ENCODE measurements around the gene JADE2. TPM values are rescaled to one million over a fixed set of nuclear protein-coding genes. Genes with fewer than 3 reads are reported as not detected.

JADE2 gene
- total and polyA plus RNA-seq, 2 of the 8 experiments (the other 6 are each of a cell fraction or from before 2014, with no cell fraction given) = 19.2 to 55.8 TPM

DNA sequence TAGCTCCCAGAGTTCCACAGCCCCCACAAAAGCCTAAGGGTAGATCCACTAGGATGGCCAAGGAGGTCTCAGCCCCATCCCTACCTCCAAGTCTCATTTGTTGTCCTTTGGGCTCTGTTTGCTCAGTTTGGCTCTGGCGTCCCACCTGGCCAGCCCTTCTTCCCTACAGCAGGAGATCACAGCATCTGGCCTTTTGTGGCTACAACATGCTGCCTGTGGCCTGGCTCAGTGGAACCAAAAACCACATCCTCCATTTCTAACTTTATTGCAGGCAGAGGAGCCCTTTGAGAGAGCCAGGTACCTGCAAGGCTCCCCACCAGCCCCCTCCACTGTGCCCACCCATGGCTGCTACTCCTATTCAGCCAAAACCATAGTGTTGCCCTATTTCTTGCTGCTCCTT is 11.4 kb downstream of the JADE2 start:
- no peak overlapping the region for H3K4me3 ChIP-seq (ENCODE audit: extremely low read depth in 1 of 4, insufficient read depth in 2 of 4, low read depth in 3 of 4, low read length in 4 of 4)
- peak overlapping the region; percentile 15 for H2BK5ac ChIP-seq (ENCODE audit: low read depth, low read length)
- no peak overlapping the region for H3K23ac ChIP-seq (ENCODE audit: insufficient read length)
- no peak overlapping the region for H4K5ac ChIP-seq (ENCODE audit: insufficient read length, low read depth, low read length)
- H3K14ac ChIP-seq (ENCODE audit: insufficient read length) = no peak overlapping the region
- peaks cover 4 to 43% (median 10%) of the 10 kb centered on the region in 4 experiments; a peak in 6 of 8 replicates for H3K36me3 ChIP-seq (ENCODE audit: control insufficient read depth in 2 of 4, insufficient read depth in 4 of 4, low read length in 3 of 4)
- H3K79me2 ChIP-seq (ENCODE audit: control insufficient read depth in 1 of 2, insufficient read depth in 2 of 2, low read length in 2 of 2) = peaks cover 5 to 61% of the 10 kb centered on the region in 2 experiments; a peak in 3 of 4 replicates
- no peak overlapping the region for H3K4ac ChIP-seq (replicated peaks; ENCODE audit: insufficient read length, low read depth, low read length)
- FAIRE-seq = no peak
- no peak overlapping the region for H3K4me2 ChIP-seq (ENCODE audit: insufficient read depth in 1 of 2, low read depth in 2 of 2, low read length in 2 of 2)
- no peak overlapping the region for H2AFZ ChIP-seq (ENCODE audit: low read length)
- POLR2A ChIA-PET (ENCODE audit: partially characterized antibody) = interaction anchor here (1.4 to 2.7 kb wide), 2 partner anchors 9 to 13 kb away, joined by 5 to 13 read pairs; no protein-coding TSS in a partner anchor
- H3K9ac ChIP-seq (replicated peaks in 1 of 4; ENCODE audit: extremely low read depth in 1 of 4, low read depth in 3 of 4, low read length in 3 of 4) = no peak overlapping the region
- H3K27ac ChIP-seq (ENCODE audit: low read depth, low read length) = no peak overlapping the region
- H2BK20ac ChIP-seq (ENCODE audit: low read length) = no peak overlapping the region
- H4K91ac ChIP-seq (replicated peaks; ENCODE audit: insufficient read length, low read length) = no peak overlapping the region
- CTCF ChIA-PET (ENCODE audit: partially characterized antibody) = interaction anchor here (1.0 to 2.1 kb wide), 7 partner anchors 8 to 126 kb away, joined by 3 to 6 read pairs (median 4); partner anchors contain the start of gene CDKN2AIPNL
- H4K20me1 ChIP-seq (replicated peaks in 1 of 2; ENCODE audit: control insufficient read depth in 1 of 2, insufficient read depth in 2 of 2, low read length in 2 of 2) = peaks cover 0 to 1% of the 10 kb centered on the region in 2 experiments
- no peak for DNase-seq (ENCODE audit: low read depth in 1 of 2, low spot score in 2 of 2)
- H3K23me2 ChIP-seq (ENCODE audit: low read depth, low read length) = no peaks in the 10 kb centered on the region
- no peak overlapping the region; the same call in 1 of the 2 replicates for H3K18ac ChIP-seq (ENCODE audit: extremely low read depth, low read length)
- no peak overlapping the region for H3K56ac ChIP-seq (replicated peaks; ENCODE audit: insufficient read length, low read depth, low read length)
- H4K8ac ChIP-seq (ENCODE audit: extremely low read depth, insufficient read depth, low read length) = no peak overlapping the region
- peaks cover 7 to 41% (median 17%) of the 10 kb centered on the region in 4 experiments for H3K4me1 ChIP-seq (replicated peaks in 1 of 4; ENCODE audit: control insufficient read depth in 3 of 4, insufficient read depth in 4 of 4, low read length in 3 of 4)
- no peaks in the 10 kb centered on the region for H3K27me3 ChIP-seq (replicated peaks in 1 of 4; ENCODE audit: control insufficient read depth in 3 of 4, extremely low read depth in 1 of 4, insufficient read depth in 3 of 4, low read length in 3 of 4)
- no peak overlapping the region for H2BK12ac ChIP-seq (ENCODE audit: low read depth, low read length)
- H2AK5ac ChIP-seq (ENCODE audit: low read depth, low read length) = no peak overlapping the region
- H3K79me1 ChIP-seq (ENCODE audit: low read depth, low read length) = peaks cover 34% of the 10 kb centered on the region
- no peak overlapping the region for H2BK120ac ChIP-seq (replicated peaks; ENCODE audit: low read depth, low read length)
- H3K9me3 ChIP-seq (ENCODE audit: insufficient read depth in 2 of 2, low read depth in 1 of 2, low read length in 1 of 2) = no peaks in the 10 kb centered on the region
- H2BK15ac ChIP-seq (ENCODE audit: low read length) = no peak overlapping the region
- 56% methylated on average over 1 of the region's 1 CpG; no CpG with 5 or more reads in 1 of the 2 experiments for WGBS, 2 experiments (ENCODE audit: extremely low coverage in 1 of 2, insufficient coverage in 1 of 2, insufficient read length in 1 of 2, insufficient replicate concordance in 2 of 2, low coverage in 1 of 2, low lambda C conversion rate in 2 of 2, missing lambda C conversion rate in 1 of 2)
- TF ChIP-seq GABPA (IDR thresholded peaks at IDR 0.05; ENCODE audit: borderline replicate concordance, insufficient read depth, low read length) (no peak), SIRT6 (IDR thresholded peaks at IDR 0.05; ENCODE audit: low read length) (no peak), CREB1 (IDR thresholded peaks at IDR 0.05) (no peak), SAP30 (IDR thresholded peaks at IDR 0.05; ENCODE audit: insufficient read depth, insufficient replicate concordance, low read length) (no peak), FOSL1 (IDR thresholded peaks at IDR 0.05; ENCODE audit: insufficient read depth, low read depth, low read length) (no peak), TAF1 (IDR thresholded peaks at IDR 0.05; ENCODE audit: low read depth, low read length) (no peak), SP2 (IDR thresholded peaks at IDR 0.05; ENCODE audit: low read length) (no peak), JUND (IDR thresholded peaks at IDR 0.05; ENCODE audit: low read length) (no peak), BRCA1 (IDR thresholded peaks at IDR 0.05; ENCODE audit: low read depth, low read length) (no peak), CTBP2 (IDR thresholded peaks at IDR 0.05; ENCODE audit: borderline replicate concordance, insufficient read depth, insufficient read length, low read length) (no peak)
- TF ChIP-seq, protein P1, sequence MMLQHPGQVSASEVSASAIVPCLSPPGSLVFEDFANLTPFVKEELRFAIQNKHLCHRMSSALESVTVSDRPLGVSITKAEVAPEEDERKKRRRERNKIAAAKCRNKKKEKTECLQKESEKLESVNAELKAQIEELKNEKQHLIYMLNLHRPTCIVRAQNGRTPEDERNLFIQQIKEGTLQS (IDR thresholded peaks at IDR 0.05; ENCODE audit: insufficient read depth, low read depth, low read length) = no peak
- TF ChIP-seq, protein P2, sequence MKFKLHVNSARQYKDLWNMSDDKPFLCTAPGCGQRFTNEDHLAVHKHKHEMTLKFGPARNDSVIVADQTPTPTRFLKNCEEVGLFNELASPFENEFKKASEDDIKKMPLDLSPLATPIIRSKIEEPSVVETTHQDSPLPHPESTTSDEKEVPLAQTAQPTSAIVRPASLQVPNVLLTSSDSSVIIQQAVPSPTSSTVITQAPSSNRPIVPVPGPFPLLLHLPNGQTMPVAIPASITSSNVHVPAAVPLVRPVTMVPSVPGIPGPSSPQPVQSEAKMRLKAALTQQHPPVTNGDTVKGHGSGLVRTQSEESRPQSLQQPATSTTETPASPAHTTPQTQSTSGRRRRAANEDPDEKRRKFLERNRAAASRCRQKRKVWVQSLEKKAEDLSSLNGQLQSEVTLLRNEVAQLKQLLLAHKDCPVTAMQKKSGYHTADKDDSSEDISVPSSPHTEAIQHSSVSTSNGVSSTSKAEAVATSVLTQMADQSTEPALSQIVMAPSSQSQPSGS (IDR thresholded peaks at IDR 0.05; ENCODE audit: low read length) = no peak

Data from H1 (cell line).